Suppressor macrophage (primary cell): ENCODE measurements around the gene ELOVL1.
A peak's percentile ranks its signal among the peaks of the same experiment; 100 is the strongest.
"Not testable (repeated sequence)": the region's sequence is repeated elsewhere in the genome, so short reads cannot be mapped to it uniquely, and the experiment has no call there.

ENCODE experiments used
- DNase-seq, 4 experiments: peaks; one replicate each; pipeline ENCODE4 v3.0.0-alpha.2; 2020 to 2022

The ELOVL1 gene

DNA sequence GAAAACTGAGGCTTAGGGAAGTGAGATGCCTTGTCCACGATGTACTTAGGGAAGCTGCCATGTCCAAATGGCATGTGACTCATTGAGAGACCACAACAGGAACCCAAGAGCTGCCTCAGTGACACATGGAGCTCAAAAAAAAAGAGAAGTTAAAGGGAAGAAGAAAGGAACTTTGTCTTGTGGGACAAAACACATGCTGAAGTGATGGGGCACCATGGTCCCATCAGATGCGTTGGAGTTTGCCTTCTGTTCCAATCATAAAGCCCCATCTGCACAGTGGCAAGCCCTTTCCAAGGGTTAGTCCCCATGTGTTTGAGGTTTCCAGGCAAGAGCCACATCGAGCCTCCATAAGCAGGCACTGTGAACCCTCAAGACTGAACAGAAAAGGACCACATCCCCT is 13.8 kb upstream of the ELOVL1 start:
- DNase-seq: peak; percentile 84 to 96 (median 90)

DNA sequence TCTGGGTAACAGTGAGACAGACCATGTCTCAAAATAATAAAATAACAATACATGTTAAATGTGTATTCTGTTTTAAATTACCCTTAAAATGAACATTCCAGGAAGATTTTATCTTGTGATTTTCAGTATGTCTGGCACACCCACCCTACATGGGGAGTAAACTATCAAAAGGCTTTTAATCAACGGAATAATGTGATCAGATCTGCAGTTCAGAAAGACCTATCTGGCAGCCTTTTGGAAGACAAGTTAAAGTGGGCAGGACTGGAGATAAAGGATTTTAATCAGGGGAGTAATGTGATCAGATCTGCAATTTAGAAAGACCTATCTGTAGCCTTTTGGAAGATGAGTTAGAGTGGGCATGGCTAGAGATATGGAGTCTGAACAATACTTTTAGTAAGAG is 11.7 kb upstream of the ELOVL1 start:
- DNase-seq: no peak

DNA sequence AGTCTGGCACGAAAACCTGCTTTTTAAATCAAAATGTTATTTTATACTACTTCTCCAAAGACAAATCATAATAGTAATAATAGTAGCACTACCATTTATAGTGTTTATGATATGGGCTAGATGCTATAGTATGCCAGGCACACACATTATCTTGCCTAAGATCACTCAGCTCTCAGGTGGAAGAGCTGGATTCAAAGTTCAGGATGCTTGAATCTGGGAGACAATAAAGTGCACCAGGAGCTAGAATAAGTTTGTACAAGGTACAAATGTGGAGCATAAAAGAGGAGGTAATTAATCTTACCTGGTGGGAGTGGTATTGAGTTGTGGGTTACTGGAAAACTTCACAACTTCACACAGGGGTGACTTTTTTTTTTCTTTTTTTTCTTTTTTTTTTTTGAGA is 10.0 kb upstream of the ELOVL1 start:
- no peak for DNase-seq

DNA sequence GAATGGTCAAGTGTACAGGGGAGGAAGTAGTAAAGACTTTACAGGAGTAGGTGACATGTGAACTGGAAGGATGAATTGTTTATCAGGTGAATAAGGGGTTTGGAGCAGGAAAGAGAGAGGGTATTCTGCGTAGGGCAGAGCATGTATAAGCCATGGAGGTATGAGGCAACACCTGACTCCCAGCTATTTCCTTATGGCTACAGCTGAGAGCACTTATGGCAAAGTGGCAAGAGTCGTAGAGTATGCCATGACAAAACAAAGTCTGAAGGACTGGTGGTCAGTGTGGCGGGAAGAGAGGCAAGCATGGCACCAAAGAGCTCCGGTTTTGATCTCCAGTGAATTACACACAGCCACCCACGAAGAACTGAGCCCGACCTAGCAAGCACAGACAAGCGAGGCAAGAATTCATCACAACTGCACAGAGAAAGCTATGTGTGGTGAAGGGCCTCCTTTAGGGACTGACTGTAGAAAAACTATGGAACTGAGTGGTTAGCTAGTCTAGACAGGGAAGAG is 9.0 kb upstream of the ELOVL1 start:
- DNase-seq: no peak

DNA sequence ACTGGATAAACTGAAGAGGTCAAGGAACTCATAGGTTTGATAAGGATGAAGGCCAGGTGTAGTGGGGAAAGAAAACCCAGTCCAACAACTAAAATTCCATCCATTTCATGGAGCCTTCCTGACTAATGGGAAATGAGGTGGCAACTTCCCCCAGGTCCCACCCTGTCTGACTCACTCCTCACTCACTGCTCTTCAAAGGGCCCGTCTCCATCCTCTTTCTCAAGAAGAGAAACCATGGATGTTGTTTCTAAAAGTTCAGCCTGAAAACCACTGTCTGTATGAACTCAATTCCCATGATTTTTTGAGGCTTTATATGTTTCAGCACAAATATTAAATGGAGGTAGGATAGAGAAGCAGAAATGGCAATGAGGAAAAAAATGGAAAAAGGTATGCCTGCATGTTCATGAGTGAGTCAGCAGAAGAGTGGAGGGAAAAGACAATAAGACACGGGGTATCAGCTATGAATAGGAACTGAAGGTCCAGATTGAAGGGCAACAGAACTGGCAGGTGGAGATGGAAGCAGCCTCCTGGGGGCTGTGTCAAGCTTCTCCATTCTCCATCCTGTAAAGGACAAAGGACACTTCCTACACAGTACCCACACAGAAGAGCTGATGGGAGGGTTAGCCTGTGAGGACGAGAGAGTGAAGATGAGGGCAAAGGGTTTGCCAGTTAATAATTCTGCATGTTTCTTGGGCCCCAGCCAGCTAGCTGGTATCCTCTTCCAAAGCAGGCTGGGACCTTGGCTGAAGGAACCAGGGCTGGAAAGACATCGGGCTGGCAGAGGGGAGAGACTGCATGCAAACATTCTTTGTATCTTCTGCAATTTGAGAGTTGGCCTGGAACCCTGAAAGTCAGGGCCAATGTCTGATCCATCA is 5.5 kb upstream of the ELOVL1 start:
- DNase-seq: peak in 2 of 4 experiments; percentile 28 to 35

DNA sequence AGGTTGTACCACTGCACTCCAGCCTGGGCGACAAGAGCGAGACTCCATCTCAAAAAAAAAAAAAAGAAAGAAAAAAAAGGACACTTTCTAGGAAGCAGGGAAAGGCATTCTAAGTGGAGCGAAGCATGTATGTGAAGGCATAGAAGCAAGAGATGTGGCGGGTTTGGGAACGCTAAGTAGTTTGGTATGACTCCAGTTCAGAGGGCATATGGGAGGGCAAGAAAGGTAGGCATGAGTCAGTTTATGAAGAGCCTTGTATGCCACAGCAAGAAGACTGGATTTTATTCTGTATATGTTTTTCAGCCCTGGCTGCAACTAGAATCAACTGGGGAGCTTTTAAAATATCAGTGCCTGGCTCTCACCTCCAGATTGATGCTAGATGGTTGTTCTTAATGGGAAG is 4.4 kb upstream of the ELOVL1 start:
- DNase-seq: no peak

DNA sequence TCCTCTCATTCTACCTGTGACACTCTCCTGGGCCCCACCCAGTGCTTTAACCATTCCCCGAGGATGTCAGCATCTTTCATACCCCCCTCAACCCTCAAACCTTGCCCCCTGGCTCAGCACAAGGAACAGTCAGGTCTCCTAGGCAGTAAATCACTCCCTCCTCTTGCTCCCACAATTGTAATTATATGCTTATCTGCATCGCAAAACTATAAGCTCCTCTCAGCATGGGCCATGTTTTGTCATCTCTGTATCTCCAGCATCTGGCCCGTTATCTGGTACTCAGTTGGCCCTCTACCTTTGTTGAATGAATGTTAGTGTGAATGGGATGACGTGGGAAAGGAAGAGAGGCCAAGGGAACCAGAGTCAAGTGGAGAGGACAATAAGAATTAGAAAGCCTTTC is 2.8 kb upstream of the ELOVL1 start:
- no peak for DNase-seq

DNA sequence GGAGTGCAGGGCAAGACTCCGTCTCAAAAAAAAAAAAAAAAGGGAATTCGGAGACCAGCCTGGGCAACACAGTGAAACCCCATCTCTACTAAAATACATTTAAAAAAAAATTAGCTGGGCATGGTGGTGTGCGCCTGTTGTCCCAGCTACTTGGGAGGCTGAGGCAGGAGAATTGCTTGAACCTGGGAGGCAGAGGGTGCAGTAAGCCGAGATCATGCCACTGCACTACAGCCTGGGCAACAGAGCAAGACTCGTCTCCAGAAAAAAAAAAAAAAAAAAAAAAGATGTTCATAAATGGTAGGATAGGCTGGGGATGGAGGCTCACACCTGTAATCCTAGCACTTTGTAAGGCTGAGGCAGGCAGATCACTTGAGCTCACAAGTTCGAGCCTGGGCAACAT is 2.0 kb upstream of the ELOVL1 start:
- not testable (repeated sequence) for DNase-seq

DNA sequence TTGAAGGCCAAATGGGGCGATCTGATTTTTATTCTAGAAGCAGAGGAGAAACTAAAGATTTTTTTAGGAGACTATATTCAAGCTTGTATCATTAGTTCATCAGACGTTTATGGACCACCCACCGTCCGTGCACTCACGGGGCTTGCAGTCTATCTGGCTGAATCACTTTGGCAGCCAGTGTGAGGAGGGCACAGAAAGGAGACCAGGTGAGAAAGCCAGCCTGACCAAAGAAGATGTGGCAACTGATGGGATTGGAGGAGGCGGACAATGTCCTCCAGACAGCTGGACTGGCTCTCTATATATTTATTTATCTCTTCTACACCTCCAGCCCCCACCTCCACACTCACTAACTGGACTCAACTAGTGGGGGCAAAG is 822 bp upstream of the ELOVL1 start:
- DNase-seq: no peak

DNA sequence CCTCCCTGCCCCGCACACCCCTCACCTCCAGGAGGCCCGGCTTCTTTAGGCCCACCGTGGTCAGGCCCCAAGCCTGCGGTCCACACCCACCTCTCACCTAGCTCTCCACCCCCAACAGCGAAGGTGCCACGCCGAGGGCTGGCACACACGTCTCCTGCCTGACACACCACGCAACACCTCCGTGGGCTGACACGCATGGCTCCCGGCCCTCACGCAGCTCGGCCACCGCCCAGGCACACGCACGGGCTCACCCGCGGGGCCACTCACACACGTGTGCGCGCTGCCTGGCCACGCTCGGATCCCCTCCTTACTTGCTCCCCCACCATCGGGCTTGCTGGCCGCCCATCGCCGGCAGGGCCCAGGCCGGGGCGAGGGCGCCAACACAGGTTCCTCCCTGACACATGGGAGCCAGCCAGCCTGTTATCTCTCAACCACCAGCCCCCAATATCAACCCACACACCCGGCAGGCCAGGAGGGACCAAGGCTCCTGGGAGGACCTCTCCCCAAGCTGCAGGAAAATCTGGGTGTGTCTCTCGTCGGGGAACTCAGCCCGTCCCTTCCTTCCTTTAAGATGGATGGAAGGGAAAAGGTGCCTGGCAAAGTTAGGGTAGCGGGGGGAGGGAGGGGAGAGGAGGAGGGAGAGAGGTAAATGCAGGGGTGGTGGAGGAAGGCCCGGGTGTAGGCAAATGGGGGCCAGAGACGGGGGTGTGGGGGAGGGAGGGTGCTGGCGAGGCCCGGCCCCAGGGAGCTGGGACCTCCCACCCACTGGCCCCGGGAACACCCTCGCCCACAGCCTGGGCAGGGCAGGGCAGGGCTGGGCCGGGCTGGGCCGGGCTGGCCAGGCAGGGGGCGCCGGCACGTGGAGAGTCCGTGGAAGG is 546 bp downstream of the ELOVL1 start:
- DNase-seq: peak; percentile 32 to 60 (median 46)

DNA sequence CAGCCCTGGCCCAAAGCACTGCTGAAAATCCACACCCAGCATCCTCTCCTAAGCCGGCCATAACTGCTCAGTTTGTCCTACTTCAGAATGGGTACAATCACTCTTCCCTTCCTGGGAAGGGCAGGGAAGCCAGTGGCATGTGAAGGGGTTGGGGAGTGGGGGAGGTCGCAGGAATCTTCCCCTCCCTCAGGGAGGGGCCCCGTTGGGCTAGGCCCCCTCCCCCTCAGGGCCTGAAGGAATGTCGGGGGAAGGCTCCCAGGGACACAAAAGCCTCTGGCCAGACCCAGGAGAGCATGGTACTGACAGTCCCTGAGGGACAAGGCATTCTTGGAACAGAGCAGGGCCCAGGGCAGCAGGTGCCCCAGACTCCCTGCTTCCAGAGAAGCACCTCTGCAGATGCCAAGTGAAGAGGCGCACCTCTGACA is 1.2 kb downstream of the ELOVL1 start:
- DNase-seq: no peak

DNA sequence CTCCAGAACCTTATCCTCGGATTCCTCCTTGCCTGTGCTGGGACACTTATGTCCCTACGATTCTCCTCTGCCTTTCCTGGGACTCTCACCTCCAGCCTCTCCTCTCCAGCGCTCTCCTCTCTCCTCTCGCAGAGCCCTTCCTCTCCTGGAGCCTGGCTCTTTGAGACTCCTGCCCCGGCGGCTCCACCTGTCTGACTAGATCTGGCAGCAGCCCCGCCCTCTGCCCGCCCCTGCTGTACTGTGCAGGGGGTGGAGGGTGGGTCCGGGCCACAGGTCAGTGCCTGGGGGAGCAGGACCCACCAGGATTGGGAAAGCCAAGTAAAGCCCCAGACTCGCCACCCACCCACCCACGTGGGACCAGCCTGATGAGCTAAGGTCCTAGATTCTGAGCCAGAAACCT is 1.6 kb downstream of the ELOVL1 start:
- no peak for DNase-seq

DNA sequence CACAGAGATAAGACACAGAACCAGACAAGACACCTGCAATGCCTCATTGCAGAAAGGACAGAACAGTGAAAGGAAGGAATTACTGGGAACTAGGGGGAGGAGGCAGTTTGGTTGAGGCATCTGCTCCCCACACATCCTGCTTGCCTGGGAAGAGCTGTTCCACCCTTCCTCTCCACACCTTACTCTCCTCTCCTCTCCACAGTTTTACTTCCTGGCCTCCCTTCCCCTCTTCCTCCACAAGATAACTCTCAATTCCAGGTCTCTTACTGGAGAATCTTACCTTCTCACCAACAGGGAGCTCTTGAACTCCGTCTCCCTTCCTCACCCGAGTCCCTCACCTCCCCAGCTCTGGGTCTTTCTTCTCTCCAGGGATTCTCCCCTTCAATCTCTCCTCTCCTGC is 2.1 kb downstream of the ELOVL1 start:
- DNase-seq: no peak

DNA sequence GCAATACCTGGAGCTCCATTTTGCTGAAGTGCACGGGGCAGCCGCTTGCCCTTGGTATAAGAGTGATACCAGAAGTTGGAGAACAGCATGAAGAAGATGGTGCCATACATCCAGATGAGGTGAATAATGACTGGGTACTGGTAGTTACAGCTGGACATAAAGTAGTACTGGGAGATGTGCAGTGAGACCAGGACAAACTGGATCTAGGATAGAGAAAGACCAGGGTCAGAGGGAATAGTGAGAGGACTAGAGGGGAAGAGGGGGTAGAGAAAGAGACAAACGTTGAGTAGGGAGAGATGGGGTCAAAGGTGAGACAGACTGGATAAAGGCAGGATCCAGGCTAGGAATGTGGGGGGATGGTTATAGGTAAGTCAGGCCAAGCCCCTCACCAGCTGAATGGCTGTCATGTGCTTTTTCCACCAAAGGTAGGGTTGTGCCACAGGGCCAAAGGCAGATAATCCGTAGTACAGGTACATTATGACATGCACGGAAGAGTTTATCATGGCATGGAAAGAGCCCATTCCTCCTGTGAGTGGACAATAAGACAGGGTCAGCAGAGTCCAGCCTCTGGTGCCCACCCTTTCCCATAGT is 3.8 kb downstream of the ELOVL1 start:
- no peak for DNase-seq

DNA sequence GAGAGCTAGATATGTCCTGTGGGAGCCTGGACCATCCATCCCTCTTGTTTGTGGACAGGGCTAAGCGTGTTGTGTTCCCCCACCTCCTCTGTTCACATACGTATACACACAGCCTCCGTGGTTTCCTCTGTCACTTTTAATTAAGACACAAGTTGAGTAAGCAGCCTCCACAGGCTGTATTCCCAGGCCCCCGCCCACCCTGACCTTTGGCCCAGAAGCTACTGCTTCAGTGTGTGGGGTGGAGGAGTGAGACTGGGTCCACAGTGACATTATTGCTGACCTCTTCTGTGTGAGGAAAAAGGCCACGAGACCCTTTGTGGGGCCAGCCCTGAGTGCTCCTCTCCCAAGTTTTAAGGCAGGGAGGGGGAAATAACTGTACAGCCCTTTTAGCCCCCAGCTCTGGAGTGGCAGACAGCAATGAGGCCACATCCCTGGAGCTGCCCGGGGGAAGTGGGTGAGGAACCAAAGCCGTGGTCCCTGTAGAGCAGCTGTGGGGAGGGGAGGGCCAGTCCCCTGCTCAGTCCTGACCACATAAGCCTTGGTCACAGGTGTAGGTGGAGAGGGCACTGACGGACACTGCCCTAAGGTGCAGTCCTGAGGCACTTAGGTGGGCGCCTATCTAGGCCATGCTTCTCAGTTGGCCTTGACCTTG is 4.4 kb downstream of the ELOVL1 start:
- DNase-seq: peak; percentile 44 to 65 (median 58)

DNA sequence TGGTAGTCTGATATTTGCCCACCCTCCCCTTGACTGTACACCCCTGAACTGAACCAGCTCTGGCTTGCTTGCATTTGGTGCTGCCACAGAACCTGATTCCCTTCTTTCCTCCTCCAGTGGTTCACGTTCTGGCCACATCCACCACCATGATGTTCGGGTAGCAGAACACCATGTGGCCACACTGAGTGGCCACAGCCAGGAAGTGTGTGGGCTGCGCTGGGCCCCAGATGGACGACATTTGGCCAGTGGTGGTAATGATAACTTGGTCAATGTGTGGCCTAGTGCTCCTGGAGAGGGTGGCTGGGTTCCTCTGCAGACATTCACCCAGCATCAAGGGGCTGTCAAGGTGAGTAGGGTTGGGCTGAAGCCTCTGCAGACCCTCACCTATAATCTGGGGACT is 7.2 kb downstream of the ELOVL1 start:
- peak in 1 of 4 experiments; percentile 18 for DNase-seq

DNA sequence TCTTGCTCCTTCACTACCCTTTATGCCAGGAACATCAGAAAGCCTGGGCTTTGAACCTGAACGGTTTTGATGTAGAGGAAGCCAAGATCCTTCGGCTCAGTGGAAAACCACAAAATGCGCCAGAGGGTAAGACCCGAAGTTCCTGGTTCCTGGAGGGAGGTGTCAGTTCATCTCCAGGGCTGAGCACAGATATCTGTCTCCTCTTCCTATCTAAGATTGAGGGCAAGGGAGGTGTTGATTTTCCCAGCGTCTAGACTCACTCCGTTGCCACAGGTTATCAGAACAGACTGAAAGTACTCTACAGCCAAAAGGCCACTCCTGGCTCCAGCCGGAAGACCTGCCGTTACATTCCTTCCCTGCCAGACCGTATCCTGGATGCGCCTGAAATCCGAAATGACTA is 8.1 kb downstream of the ELOVL1 start:
- DNase-seq: no peak

DNA sequence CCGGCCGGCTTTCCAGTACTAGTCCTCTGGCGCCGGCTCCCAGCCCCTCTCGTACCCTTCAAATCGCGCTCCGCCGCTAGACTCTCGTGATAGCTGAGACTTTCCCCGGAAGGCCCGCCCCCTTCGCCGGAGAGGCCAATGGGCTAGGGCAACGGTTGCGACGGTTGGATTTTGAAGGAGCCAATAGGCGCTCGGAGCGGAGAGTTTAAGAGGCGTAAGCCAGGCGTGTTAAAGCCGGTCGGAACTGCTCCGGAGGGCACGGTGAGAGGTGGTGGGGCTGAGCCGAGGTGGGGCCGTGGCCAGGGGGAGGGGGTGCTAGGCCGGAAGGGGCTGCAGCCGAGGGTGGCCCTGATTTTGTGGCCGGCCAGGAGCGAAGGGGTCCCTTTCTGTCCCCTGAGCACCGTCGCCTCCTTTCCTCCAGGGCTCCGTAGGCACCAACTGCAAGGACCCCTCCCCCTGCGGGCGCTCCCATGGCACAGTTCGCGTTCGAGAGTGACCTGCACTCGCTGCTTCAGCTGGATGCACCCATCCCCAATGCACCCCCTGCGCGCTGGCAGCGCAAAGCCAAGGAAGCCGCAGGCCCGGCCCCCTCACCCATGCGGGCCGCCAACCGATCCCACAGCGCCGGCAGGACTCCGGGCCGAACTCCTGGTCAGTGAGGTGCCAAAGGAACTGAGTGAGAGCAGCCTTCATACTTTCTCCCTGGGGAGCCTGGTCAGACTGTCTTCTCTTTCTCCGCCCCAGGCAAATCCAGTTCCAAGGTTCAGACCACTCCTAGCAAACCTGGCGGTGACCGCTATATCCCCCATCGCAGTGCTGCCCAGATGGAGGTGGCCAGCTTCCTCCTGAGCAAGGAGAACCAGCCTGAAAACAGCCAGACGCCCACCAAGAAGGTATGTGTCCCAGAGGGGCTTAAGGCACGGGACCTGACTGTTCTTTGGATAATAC is 8.8 kb downstream of the ELOVL1 start, which contains the start of gene CDC20:
Gene CDC20 (plus strand): TSS at position 236 of the 948 bp plus-strand sequence. CDS start 235 bp downstream, at position 471.
- peak; percentile 99 to 100 (median 99) for DNase-seq

DNA sequence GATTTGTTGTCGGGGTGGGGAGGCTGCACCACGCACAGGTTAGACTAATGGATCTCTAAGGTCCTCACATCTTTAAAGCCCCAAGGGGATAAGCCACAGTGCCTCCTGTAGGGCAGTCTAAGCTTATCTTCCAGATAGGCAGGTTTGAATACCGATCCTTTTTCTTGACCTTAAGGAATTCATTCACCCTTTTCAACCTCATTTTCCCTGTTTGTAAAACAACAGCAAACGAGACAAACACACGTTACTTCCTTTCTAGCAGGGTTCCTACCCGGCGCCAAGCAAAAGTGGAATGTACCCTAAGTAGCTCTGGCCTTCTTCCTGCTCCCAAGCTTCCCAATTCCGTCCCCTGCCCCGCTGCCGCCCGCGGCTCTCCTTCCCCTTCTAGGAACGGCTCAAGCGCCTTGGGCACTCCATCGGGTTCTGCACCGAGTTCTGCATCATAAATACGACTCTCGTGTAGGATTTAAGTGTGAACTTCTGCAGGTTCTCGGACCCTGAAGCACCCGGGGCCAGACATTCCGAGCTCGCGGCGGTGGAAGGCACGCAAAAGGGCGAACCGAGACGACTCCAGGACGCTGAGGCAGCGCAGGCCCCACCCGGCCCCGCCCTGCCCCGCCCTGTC is 9.6 kb downstream of the ELOVL1 start:
- peak in 2 of 4 experiments; percentile 60 to 71 for DNase-seq

DNA sequence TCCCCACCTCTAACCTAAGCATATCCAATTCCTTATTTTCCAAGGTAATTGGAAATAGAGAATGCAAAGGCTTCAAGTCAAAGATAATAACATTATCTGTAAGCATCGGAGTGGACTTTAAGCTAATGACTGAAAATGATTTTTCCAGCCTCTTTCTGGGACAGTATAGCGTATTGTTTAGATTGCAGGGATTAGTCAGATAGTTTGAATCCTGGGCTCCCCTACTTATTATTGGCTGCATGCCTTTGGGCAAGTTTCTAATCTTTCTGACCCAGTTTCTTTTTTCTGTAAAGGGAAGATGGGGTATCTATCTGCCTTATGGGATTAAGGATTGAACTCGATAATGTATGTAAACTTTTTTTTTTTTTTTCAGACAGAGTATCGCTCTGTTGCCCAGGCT is 10.6 kb downstream of the ELOVL1 start:
- DNase-seq: no peak

DNA sequence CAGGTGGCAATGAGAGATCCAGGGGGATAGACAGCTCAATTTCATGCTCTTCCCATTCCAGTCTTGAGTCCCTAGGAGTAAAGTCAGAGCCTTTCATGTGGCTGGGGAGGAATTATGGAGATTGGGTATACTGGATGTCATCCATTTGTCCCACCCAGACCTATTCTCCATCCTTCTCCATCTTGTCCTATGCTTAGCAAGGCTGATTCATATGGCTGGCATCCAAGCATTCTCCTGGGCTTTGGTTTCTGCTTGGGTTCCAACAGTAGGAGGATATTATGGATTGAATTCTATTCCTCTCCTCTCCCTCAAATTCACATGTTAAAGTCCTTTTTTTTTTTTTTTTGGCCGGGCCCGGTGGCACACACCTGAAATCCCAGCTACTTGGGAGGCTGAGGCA is 12.9 kb downstream of the ELOVL1 start:
- no peak for DNase-seq
